Stimulated activated CD4-positive, alpha-beta T cell treated with anti-CD3 and anti-CD28 coated beads, Interleukin-2, amount 100 ng/mL, for 24 hours (primary cell): ENCODE data around the gene ZFYVE19.

Experiments used
- DNase-seq, 2 donors: peaks; one replicate each; pipeline ENCODE4 v3.0.0-alpha.2; 2020

The ZFYVE19 gene

DNA sequence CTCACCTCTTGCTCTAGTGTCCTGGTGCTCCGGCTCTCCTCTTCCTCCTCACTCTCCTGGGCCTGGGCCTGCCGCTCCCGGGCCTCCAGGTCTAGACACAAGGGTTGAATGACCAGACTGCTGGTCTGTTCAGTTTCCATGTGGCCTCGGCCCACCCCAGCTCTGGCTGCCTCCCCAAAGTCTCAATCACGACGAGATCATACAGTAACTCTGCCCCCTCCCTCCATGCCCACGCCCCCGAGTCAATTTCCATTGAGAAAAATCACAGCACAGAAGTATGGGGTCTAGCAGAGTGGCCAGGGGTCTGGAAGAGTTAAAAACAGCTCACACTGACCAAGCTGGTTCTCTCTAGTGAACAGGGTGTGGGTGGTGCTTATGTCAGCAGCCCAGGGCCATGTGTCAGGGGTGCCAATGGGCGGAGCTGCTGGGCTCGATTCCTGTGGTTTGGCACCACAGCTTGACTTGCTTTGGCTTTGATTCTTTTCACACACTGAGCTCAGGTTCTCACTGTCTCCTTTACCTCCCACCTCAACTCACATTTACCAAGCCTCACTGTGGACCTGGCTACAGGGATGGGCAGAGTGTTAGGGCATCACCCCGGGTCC, 30.2 kb upstream of the ZFYVE19 start:
- peak in 1 of 2 donors; percentile 30 for DNase-seq

DNA sequence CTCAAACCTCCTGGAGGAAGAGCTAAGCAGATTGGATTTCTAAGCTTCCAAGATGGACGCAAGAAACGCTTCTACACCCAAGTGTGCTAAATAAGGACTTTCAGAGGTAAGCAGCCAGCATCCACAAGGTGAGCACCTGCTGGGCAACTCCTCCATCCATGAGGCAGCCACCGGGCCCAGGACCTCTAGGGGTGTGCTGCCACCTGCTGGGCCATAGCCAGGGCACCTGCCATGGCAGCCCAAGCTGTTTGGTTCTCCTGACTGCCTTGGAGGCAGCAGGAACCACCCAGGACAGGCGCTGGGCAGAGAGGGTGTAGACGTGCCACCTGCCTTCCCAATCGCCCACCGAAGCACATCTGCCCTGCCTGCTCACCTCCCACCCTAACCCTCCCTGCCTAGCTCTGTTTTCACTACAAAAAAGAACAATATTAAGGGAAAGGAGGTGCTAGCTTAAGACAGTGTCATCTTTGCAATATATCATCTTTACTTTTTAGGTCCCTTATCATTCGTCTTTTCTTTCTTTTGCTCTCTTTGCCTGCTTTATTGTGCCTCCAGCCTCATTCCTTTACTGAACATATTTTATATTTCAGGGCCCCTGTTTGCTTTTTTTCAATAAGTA, 24.2 kb upstream of the ZFYVE19 start:
- DNase-seq: peak; percentile 78 to 81

DNA sequence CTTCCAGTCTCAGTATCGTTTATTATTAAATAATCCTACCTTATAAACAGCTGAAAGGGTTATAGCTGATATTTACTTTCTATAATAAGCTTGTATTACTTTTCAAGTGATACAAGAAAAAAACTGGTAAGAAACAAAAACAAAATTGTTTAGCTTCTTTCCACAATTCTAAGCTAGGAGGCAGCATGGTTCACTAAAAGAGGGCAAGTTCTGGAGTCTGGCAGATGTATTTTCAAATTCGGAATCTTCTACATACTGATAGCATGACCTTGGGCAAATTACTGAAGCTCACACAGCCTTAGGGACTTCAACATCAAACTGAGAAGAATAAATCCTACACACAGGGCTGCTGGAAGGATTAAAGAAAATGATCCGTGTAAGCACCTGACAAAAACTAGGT, 21.7 kb upstream of the ZFYVE19 start:
- no peak for DNase-seq

DNA sequence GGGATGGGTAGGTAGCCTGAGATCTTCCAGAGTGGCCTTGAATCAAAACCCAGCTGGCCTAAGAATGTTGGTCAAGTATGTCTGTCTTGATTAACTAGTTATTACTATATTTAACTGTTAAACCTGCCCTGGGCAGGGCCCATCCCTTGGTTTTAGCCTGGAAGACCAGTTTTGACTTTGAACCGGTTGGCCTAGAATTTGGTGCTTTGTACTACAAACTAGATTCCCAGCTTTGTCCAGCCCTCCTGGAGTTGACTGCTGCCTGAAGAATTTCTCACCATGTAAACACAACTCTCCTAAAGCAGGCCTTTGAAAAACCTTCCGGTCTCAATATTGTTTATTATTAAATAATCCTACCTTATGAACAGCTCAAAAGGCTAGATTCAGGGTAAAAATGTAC, 21.1 kb upstream of the ZFYVE19 start:
- DNase-seq: no peak

DNA sequence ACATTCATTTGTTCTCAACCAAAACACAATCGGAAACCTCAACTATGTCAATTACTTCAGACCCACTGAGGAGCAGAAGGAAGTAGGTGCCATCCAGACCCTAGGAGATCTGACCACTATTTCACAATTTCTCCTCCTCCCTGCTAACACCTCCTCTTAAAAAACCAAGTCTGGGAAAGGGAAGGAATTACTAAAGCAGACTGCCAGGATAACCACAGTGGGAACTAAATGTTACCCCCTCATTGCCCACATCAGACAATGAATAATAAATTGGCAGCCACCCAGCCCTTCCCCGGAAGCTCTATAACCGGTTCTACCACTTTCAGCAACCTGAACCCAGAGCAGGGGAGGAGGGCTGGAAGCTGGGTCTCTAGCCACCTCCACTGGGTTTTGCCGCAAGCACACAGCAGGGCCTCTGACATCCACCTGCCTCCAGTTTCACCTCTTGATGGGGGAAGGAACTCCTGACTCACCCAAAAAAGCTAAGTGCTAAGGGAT, 19.5 kb upstream of the ZFYVE19 start:
- DNase-seq: peak; percentile 67 to 72

DNA sequence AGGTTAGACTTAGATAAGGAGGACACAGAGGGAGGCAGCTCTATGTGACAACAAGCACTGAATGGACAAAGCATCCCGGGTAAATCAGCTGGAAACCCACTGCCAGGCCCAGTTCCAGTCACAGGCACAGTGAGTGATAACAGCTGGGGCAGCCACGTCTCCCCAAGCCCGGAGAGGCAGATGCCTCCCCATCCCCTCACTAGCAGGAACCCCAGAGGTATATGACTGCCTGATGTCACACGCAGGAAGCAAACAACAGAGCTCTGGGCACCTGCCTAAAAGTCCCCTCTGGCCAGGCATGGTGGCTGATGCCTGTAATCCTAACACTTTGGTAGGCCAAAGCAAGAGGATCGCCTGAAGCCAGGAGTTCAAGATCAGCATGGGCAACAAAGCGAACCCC, 18.9 kb upstream of the ZFYVE19 start:
- no peak for DNase-seq

DNA sequence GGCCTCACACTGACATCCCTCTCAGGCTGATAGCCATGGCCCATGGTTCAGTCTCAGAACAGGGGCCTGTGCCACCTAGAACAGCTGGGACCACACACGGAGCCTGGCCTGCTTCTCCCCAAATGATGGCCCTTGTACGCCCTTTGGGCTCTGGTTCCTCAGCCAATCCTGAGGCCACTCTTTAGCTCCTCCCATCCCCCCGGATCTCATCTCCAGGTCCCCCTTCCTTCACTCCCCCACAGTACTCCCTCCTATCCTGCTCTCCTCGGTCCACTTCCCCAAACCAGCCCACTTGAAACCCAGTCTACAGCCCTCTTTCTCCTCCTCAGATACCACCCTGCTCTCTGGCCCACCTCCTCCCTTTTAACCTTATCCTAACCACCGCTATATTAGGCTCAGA, 17.8 kb upstream of the ZFYVE19 start:
- no peak for DNase-seq

DNA sequence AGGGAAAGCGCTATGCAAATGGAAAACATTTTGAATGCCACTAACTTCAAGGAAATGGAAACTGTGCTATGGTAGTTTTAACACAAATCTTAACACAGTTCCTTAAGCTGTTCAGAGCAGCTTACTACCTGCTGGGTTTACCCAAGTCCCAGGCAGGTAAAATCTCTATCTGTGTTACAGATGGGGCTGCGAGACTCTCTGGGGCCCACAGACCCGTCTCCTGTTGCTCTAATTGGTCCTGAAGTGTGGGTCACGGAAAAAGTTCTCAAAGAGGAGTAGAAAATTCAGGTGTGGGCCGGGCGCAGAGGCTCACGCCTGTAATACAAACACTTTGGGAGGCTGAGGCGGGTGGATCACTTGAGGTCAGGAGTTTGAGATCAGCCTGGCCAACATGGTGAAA, 16.9 kb upstream of the ZFYVE19 start:
- no peak for DNase-seq

DNA sequence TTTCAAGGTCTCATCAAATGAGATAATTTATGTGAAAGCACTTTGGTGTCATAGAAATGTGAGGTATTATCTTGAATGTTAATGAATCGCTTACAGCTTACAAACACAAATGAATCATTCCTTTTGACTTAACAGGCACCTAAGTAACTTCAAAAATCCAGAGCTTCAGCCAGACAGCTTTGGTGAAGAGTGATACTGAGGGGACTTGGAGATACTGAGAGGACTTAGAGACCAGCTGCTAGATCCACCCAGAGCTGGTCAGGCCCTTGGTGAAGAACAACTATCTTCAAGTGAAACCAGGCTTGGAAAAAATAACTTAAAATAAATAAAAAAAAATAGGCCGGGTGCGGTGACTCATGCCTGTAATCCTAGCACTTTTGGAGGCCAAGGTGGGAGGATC, 16.2 kb upstream of the ZFYVE19 start:
- no peak for DNase-seq

DNA sequence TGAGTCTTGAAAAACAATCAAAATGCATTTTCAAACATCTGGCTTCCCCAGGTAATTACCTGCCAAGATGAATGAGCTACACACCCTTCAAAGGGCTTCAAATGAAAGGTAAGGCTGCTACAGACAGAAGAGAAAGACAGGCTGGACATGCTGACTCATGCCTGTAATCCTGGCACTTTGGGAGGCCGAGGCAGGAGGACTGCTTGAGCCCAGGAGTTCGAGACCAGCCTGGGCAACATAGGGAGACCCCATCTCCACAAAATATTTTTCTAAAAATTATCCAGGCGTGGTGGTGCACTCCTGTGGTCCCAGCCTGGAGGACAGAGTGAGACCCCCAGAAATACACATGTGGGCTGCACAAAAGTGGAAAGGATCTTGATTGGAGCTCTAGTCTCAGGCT, 14.5 kb upstream of the ZFYVE19 start:
- no peak for DNase-seq

DNA sequence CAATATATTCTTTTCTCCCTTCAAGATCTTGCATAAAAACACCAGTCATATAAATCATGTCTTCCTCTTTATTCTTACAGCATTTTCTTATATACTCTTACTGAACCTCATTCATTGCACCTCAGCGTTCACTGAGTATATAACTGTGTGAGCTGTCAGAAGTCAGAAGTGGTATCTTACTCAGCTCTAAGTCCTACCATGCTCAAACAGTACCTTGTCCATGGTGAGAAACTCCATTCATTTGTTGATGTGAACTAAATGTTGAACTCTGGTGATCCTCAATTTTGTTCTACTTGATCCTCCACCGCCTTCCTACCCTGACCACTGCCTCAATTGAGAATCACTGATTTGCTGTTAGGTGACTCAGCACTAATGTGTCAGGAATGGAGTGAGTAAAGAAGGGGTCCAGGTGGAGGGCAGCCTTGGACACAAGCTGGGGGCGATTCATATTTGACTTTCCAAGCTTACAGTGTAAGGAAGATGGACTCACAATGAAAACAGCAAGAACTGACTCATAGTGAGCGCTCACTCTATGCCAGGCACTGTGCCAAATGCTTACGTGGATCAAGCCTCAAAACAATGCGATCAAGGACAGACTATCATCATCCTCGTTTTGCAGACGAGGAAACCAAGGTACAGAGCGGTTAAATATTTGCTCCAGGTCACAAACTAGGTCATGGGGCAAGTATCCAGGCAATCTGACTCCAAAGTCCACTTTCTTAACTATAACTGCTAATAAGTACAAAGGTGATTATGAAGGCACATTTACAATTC, 13.5 kb upstream of the ZFYVE19 start:
- peak in 1 of 2 donors; percentile 35 for DNase-seq

DNA sequence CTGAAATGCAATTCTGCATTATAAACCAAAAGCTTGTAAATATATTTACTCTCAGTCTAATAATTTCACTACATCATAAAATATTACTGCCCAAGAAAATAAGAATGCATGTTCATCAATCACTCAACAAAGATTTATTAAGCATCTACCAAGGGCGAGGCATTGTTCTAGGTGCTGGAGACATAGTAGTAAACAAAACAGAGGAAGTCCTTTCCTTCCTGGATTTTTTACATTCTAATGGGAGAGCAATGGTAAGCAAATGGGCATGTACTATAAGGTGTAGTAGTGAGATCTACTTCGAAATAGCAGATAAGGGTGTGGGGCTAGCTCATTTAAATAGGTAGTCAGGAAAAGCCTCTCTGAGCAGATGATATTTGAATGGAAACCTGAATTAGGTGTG, 10.8 kb upstream of the ZFYVE19 start:
- no peak for DNase-seq

DNA sequence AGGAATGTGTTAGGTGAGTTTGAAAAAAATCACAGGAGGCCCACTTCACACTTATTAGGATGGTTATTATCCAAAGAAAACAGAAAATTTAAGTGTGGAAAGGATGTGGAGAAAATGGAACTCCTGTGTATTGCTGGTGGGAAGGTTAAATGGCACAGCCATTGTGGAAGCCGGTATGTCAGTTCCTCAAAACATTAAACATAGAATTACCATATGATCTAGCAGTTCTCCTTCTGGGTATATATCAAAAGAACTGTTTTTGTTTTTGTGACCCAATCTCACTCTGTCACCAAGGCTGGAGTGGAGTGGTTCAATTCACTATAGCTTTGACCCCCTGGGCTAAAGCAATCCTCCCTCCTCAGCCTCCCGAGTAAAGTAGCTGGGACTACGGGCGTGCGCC, 10.4 kb upstream of the ZFYVE19 start:
- no peak for DNase-seq

DNA sequence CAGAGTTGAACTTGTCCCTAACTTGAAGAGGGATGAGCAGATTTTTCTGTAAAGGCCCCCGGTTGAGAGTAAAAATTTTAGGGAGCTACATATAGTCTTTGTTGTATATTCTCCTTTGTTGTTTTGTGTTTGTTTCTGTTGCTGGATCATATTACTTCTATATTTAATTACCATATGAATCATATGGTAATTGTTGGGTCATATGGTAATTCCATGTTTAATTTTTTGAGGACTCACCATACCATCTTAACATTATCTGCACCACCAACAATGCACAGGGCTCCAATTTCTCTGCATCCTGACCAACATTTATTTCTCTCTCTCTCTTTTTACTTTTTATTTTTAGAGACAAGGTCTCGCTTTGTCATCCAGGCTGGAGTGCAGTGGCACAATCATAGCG, 7.4 kb upstream of the ZFYVE19 start:
- DNase-seq: no peak

DNA sequence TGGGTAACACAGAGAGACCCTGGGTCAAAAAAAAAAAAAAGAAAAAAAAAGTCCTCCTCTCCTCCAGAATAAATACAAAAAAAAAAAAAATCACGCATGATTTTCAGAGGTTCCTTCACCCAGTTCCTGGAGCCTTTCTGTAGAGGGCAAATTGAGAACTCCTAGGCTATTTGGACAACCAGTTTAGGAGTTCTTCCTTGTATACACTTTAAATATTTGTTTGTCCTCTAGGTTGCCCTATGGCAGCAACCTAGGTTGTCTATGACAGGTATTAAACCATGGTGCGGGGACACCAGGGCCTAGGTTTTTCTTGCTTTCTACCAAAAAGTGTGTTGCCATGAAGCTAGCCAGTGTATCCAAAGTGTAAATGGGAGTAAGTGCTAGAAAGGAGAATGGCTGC, 3.8 kb upstream of the ZFYVE19 start:
- DNase-seq: no peak

DNA sequence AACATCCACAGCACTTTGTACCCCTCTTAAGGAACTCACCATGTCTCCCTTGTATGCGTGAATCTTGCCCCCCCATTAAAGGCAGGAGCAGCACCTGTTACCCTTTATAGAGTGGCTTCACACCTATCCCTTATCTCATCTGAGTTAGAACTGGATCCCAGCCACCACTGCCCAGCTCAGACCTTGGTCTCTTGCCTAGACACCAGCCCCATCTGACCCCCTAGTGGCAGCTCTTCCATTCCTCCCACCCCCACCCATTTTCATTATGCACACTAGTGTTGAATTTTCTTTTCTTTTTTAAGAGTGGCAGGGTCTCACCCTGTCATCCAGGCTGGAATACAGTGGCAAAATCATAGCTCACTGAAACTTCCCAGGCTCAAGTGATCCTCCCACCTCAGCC, 3.2 kb upstream of the ZFYVE19 start:
- no peak for DNase-seq

DNA sequence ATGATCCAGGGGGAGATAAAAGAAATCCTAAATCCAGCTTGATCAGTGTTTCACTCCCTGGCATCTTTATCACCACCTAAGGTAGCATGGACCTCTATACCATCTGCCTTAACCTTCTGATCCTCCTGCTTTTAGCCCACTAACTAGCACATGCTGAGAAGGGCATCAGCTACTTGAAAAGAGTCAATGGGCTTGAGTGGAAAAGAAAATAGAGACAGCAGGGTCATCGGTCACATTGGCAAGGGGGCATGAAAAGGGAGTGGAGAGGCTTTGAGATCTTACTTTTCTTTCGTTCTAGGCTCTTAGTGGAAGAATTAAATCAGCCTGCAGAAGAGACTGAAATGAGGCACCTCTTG, 239 bp upstream of the ZFYVE19 start:
- DNase-seq: no peak

DNA sequence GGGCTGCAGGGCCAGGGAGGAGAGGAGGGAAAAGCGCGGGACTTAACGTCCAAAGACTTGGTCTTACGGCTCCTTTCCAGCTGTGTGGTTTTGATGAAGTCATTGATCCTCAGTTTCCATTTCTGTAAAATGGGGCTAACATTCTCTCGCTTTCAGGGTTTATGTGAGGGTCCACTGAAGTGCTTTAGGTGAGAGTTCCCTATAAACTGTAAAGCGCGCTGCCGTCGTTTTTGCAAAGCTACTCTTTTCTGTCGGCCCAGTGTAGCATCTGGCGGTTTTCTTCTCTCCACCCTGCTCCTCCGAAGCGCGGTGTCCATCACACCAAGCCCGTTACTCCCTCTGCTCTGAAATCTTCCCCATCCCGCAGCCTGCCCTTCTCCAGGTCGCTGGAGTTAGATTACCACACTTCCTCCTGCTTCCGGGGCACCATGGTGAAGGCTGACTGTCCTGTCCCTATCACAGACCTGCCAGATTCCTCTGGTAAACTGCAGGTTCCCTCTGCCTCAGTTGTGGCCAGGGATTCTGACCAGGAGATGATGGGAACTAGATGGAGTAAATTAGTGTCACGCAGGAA, 1.1 kb downstream of the ZFYVE19 start:
- DNase-seq: no peak

DNA sequence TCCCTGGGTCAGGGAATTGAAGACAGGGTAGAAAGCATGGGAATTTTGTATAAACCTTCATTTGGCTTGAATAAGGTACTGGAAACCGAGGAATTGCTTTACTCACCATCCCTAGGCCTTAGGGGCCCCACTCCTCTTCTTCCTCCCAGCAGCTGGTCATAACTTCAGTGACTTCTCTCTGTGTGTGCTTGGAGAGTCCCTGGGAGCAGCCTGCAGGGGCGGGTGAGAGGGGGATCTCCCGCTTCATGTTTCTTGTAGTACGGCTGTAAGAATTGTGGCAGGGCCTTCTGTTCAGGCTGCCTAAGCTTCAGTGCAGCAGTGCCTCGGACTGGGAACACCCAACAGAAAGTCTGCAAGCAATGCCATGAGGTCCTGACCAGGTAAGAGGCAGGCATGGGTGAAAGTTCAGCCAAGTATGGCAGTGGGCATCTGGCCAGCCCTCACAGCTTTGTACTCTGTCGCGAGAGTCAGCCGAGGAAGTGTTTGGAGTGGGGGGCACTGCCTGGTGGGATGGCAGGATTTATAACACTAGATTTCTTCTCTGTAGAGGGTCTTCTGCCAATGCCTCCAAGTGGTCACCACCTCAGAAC, 2.1 kb downstream of the ZFYVE19 start:
- no peak for DNase-seq

DNA sequence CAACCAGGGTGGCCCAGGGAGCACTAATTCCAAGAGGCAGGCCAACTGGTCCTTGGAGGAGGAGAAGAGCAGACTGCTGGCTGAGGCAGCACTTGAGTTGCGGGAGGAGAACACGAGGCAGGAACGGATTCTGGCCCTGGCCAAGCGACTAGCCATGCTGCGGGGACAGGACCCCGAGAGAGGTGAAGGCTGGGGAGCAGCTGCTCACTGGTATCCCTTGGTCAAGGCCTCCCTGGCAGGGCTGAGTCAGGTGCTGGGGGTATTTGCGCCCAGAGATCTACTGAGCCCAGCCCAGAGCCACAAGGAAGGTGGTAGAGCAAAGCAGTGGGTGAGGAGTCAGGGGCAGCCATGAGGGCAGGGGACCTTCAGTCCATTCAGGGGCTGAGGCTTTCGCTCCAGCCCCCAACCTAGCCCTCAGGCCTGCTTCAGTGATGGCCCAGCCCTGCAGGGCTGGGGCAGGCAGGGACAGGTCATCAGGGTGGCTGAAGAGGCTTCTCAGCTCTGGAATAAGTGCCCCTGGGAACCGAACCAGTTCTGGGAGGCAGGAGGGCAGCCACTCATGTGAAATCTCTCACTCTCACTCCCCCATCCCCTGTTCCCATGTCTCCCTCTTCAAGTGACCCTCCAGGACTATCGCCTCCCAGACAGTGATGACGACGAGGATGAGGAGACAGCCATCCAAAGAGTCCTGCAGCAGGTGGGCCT, 6.0 kb downstream of the ZFYVE19 start:
- no peak for DNase-seq

DNA sequence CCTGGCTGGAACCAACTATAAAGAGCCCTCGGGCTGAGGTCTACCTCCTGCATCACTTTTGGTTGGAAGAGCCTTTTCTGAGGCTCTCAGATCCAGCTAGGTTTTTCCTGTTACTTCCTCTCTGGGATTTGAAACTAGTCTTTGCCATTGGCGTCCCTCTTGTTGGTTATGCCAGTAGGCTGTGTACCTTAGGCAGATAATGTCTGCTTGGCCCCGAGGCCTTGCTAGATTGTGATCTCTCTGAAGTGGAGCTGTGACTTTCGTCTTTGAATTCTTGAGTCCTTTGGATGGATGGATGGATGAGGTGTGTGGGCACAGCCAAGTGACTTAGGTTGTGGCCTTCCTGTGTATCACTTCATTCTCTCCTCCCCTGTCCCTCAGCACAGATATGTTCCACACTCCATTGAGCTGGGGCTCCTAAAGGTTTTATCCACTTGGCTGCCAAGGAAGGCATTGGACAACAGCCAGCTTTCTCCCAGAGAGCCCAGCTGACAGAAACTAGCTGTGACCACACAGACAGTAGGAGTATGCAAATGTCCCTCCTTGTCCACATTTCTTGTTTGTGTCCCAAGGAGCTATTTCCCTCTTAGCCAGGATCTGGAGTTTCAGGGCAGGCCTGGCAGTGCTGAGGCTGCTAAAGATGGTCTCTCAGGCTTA, 8.3 kb downstream of the ZFYVE19 start:
- DNase-seq: no peak

DNA sequence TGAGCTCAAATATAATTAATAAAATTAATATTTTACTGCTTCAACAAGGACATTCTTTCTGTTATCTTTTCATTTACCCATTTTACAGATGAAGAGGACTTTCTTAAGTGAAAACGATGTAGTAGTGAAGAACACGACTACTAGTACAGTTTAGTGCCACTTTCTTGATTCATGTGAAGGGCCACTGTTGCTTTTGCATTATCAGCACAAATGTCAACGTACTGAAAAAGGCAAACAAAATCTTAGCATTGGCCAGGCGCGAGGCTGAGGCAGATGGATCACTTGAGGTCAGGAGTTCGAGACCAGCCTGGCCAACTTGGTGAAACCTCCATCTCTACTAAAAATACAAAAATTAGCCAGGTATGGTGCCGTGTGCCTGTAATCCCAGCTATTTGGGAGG, 12.2 kb downstream of the ZFYVE19 start:
- no peak for DNase-seq
